CD4-positive, alpha-beta T cell treated with Interleukin-6 for 4 hours (primary cell): ENCODE measurements around the gene PLAU.
"Not testable (repeated sequence)": the region's sequence is repeated elsewhere in the genome, so short reads cannot be mapped to it uniquely, and the experiment has no call there.

ENCODE experiments used
- DNase-seq: peaks from one replicate; pipeline ENCODE4 v3.0.0-alpha.2; 2020; ENCODE audit warnings: mixed read lengths

Gene PLAU

DNA sequence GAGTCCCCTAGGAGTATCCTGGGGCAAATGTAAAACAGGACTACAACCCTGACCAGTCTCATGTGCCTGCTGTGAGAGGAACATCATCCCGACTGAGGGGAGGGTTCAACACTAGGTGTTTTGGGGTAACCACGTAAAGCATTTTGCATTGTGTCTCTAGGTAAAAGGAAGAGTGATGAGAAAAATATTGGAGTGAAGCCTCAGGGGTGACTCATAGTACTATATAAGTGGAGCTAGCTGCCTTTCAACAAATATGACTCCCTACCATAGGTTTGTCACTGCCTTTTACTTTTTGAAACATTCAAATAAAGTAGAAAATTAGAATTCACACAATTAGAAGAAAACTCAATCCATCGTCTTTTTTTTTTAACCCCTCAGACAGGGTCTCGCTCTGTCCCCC lies 34.0 kb upstream of the PLAU start:
- no peak for DNase-seq

DNA sequence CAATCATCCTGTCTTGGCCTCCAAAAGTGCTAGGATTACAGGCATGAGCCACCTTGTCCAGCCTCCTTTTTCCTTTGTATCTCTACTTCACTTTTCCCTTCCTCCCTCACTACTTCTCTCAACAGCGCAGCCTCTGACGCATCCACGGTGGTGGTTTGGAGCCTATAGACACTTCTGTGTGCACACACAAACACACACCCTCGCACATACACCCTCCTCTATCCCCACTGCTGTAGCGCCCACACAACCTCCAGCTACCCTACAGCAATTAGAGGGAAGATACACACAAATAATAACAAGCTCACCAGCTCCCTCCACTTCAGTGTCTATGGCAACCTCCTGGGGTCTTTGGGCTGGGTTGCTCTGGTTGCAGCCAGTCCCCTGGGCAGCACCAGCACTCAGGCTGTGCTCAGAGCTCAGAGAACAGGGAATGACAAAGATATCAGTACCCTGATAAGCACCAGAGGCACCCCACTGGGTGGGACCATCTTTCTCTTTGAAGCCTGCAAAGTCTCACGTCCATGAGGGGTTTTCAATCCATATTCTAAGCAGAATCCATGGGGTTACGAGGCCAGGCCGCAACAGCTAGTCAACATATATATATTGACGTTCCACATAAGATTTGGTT lies 33.3 kb upstream of the PLAU start:
- DNase-seq = no peak

DNA sequence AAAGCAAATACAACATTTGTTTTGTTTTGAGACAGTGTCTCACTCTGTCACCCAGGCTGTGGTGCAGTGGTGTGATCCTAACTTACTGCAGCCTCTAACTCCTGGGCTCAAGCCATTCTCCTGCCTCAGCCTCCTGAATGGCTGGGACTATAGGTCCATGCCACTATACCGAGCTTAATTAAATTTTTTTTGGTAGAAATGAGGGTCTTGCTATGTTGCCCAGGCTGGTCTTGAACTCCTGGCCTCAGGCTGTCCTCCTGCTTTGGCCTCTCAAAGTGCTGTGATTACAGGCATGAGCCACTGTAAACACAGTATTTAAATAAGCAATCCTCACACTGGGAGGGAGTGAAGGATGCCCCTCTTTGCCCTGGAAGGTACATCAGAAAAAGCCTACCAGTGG lies 32.6 kb upstream of the PLAU start:
- no peak for DNase-seq

DNA sequence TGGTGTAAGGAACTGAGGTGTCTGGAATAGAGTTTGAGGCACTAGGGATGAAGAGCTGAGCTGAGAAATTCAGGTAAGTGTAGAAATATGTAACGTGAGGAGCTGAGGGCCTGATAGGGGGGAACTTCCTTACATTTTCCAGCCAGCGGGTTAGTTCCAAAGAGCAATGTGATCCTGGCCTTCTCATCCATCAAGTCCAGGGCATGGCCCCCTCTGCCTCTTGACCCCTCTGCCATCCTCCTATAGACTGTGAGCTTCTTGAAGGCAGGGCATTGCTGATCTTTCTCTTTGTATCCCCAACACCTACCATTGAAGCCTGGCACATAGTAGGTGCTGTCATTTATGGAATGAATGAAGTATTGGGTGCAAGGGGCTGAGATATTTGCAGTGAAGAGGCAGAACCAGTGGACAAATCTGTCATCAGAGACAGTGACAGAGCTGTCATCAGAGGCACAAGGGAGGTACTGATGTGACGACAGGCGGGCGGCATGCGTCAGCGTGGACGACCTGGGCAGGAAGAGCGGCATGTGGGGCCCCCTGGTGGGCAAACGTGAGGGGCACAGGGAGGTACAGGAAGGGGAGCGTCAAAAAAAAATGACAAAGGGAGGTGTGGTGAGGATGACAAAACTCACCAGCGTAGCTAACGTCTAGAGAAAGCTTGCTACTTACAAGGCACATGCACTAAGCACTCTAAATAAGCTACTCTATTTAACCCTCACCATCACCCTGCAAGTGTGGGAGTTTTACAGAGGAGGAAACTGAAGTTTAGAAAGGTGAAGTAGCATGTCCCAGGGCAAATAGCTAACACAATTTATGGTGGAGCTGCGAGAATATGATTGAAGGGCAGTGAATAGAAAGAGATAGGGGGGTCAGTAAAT lies 31.4 kb upstream of the PLAU start:
- DNase-seq = peak; percentile 97

DNA sequence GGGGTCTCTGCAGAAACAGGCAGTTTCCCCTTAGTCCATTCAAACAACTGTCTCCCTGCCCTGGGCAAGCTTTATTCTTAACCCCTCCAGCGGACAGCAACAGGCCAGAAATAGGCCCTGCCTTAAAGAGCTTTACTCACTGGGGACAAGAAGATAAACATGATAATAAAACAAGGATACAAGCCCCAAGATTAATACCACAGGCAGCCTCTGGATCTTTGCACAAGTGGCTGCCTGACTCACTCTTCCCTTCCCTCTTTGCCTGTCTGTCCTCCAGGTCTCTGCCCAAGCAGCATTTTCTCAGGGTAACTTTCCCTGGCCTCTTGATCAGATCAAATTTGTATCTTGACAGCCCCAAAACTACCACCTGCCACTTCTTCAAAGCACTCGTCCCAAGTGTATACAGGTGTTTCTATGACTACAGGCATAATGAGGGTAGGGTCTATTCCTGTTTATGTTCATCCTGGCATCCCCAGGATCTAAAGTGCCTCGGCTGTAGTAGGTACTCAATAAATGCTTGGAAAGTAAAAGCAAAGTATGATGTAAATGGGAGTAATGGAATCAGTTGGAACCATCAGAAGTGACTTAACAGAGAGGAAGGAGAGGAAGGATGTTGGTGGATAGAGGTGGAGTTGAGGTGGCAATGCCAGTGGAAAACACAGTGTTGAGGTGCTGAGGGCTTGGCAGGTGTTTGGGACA lies 29.6 kb upstream of the PLAU start:
- DNase-seq = no peak

- DNase-seq = no peak
Measured at GRCh38 chr10:73884017-73884416, 26.9 kb upstream of the PLAU start.

- peak; percentile 79 for DNase-seq
Measured at GRCh38 chr10:73886085-73886529, 24.8 kb upstream of the PLAU start.

GRCh38 chr10:73886661-73887293 lies 24.2 kb upstream of the PLAU start:
- DNase-seq = no peak

DNA sequence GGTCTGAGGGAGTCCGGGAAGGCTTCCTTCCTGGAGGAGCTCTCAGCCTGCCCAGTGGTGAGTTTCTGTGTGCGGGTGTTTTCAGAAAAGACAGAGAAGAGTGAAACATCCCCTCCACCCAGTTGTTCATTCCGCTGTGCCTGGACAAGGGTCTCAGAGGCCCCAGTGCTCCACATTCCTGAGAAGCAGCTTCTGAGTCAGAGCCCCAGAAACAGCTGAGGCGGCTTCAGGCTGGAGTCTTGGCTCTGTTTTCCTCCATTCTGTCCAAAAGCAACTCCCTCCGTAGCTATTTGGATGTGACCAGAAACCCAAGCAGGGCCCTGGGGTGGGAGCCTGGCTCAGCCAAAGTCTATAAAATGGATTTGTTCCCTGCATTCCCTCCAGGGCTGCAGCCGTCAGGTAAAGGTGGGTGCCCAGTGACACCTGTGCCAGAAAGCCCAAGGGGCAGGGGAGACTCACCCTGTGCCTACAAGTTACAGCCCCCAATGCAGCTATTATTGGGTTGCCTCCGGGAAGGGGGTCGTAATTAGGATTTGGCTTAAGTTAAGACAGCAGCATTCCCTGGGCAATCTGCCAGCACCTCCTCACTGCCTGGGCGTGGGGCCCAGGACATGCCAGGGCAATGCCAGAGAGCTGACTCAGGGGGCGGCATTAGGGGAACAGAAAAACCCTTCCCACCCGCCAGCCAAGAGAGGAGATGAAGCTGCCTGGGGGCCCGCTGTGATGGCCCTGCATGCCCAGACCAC lies 23.5 kb upstream of the PLAU start:
- no peak for DNase-seq

GRCh38 chr10:73888514-73888913 lies 22.4 kb upstream of the PLAU start:
- no peak for DNase-seq

- no peak for DNase-seq
Measured at GRCh38 chr10:73889014-73889413, 21.9 kb upstream of the PLAU start.

DNA sequence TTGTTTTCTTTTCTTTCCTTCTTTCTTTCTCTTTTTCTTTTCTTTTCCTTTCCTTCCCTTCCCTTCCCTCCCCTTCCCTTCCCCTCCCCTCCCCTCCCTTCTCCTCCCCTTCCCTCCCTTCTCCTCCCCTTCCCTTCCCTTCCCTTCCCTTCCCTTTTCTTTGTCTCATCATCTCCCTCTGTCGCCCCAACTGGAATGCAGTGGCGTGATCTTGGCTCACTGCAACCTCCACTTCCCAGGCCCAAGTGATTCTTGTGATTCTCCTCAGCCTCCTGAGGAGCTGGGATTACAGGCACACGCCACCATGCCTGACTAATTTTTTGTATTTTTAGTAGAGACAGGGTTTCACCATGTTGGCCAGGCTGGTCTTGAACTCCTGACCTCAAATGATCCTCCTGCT lies 21.5 kb upstream of the PLAU start:
- not testable (repeated sequence) for DNase-seq

GRCh38 chr10:73890261-73890660 lies 20.7 kb upstream of the PLAU start:
- DNase-seq = no peak

GRCh38 chr10:73890830-73891229 lies 20.1 kb upstream of the PLAU start:
- DNase-seq = not testable (repeated sequence)

GRCh38 chr10:73891540-73891939 lies 19.4 kb upstream of the PLAU start:
- no peak for DNase-seq

DNA sequence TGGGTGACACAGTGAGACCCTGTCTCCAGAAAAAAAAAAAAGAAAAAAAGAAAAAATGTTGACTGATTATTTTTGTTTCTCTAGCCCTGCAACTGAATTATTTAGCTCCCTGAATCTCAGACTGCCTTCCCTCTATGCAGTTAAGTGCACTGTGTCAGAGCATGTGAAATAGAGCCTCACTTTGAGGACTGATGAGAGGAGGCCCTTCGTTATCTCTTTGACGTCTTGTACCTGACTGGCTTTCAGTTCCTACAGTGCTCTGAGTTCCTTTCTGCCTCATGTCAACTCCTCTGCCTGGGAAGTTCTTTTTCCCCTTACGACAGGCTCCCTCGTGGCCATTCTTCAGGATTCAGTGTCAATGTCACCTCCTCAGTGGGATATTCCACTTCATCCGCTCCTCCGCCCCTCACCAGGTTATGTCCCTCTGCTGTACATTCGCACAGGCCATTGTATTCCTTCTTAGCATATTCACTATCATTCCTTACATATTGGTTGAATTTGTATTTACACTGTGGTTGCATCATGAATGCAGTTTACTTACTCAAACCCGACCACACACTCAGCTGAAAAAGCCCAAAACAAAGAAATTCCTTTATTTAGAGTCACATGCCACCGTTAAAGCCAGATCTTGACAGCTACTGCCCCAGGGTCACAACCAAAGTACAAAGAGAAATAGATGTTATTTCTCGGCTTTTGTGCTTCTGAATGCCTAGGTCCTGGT lies 18.5 kb upstream of the PLAU start:
- no peak for DNase-seq

DNA sequence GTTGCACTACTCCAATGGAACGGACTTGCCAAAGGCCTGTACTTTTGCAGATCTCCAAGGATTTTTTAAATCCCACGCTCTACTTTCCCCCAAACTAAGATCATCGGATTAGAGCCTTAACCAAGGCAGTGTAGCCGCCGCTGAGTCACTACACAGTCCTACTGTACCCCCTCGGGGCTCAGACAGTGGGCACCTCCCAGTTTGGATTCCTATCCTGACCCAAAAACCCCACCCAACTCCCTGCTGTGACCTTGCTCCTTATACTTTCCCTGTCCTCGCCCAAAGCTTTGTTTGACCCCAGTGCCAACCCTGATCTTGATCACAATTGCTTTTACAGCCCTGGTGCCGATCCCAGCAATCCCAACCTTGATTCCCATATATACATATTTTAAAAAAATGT lies 17.5 kb upstream of the PLAU start:
- DNase-seq = no peak

DNA sequence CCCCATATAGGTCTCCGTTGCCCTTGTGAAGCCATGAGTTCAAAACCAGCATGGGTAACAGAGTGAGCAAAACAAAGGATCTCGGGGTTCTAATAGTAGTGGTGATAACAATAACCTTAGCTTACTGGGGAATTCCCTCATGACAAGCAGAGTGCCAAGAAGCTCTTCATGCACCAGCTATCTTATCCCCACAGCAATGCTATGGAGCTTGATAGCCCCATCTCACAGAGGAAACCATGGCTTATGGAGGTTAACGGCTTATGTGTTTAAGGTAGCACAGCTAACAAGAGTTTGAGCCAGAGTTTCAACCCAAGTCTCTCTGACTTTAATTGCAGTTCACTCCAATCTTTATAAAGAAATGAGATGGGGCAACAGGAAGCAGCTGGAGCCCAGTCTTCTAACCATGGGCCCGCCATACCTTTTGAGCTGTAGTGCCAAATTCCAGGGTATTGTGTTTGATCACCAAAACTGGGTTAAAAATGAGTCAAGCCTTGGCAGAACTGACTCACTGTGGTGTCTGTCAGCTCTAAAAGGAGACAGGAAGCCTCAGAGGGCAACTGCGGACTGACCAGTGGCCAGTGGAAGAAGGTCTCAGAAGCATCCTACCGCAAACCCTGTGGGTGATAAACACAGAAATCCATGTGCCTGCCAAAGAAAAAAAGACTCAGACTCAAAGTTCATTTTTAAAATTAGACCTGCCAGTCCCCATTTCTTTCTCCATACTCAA lies 16.5 kb upstream of the PLAU start:
- peak; percentile 23 for DNase-seq

- not testable (repeated sequence) for DNase-seq
Measured at GRCh38 chr10:73895381-73895780, 15.6 kb upstream of the PLAU start.

DNA sequence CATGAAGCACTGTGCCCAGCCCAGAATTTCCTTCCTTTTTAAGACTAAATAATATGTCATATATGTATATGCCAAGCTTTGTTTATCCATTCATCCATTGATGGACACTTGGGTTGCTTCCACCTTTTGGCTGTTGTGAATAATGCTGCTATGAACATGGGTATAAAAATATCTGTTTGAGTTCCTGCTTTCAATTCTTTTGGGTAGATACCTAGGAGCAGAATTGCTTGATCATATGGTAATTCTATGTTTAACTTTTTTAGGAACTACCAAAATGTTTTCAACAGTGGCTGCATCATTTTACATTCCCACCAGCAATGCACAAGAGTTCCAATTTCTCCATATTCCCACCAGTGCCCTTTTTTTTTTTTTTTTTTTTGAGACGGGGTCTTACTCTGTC lies 13.2 kb upstream of the PLAU start:
- DNase-seq = no peak
